Esophagus squamous epithelium (tissue), 5 donors: ENCODE measurements around the gene PHACTR1. TPM values are rescaled to one million over a fixed set of nuclear protein-coding genes. Genes with fewer than 3 reads are reported as not detected.
"Not testable (repeated sequence)": the region's sequence is repeated elsewhere in the genome, so short reads cannot be mapped to it uniquely, and the experiment has no call there.

ENCODE experiments used
- DNase-seq: peaks from one replicate; lab custom pipeline; 2025; lab: John Stamatoyannopoulos, UW
- H3K27ac ChIP-seq, 4 donors: fragments of 200-600 bp; sonication (generic); one replicate each; pipeline ENCODE4 v1.5.1; 2016 to 2019; ENCODE audit warnings: mild to moderate bottlenecking in 1 of 4
- H3K27me3 ChIP-seq, 4 donors: fragments of 200-600 bp; sonication (generic); 1 replicate in 3 of 4; 2 replicates in 1 of 4; pipeline versions ENCODE4 v1.5.1 to v1.6.0; 2017 to 2021; ENCODE audit warnings: antibody characterized with exemption in 1 of 4
- H3K36me3 ChIP-seq, 3 donors: fragments of 200-600 bp; sonication (generic); one replicate each; pipeline ENCODE4 v1.5.1; 2016 to 2019
- H3K4me1 ChIP-seq, 3 donors: fragments of 200-600 bp; sonication (generic); one replicate each; pipeline ENCODE4 v1.5.1; 2017 to 2019
- H3K4me3 ChIP-seq, 4 donors: fragments of 200-600 bp; sonication (generic); 1 replicate in 3 of 4; 2 replicates in 1 of 4; pipeline ENCODE4 v1.5.1; 2016 to 2019; ENCODE audit warnings: mild to moderate bottlenecking in 2 of 4, moderate library complexity in 1 of 4
- H3K9me3 ChIP-seq, 3 donors: fragments of 200-600 bp; sonication (generic); one replicate each; pipeline ENCODE4 v1.5.1; 2016 to 2019
- CTCF ChIP-seq, 6 experiments: fragments of 450-650 bp in 4 of 6; fragments of 200-600 bp in 2 of 6; sonication (generic) in 2 of 6; IDR thresholded peaks; one replicate each; pipeline ENCODE4 v1.5.1; 2016 to 2019; ENCODE audit warnings: antibody characterized with exemption in 6 of 6, mild to moderate bottlenecking in 4 of 6, moderate library complexity in 4 of 6
- POLR2A ChIP-seq, 4 donors: fragments of 450-650 bp; IDR thresholded peaks; one replicate each; pipeline ENCODE4 v1.6.1; 2017; ENCODE audit warnings: antibody characterized with exemption in 4 of 4, mild to moderate bottlenecking in 4 of 4, moderate library complexity in 3 of 4
- WGBS, 2 donors: methylation state at CpG; one replicate each; pipeline ENCODE4 v1.1.5; 2018; 5-methylcytosine and 5-hydroxymethylcytosine counted together
- intact Hi-C: fragments of 100-400 bp; cut with DNase I; formaldehyde crosslinking; loops from one replicate; pipeline ENCODE4 v1.15.0; 2022
- total RNA-seq, 4 donors: library from RNA; depleted of rRNA; stranded (reverse); fragments of >200 nt; gene quantifications; one replicate each; pipeline ENCODE4 v1.1.0, GENCODE V29; 2016
- donor health status: DM: yes; HTN: yes; CAD: no.

PHACTR1 gene
- total RNA-seq, 4 donors from 2014 or later = 1.5 to 7.2 (median 4.5) TPM

GRCh38 chr6:12753036-12753435 is 36.5 kb downstream of the PHACTR1 start:
- peaks cover 0 to 13% (median 7%) of the 10 kb centered on the region in 3 donors for H3K4me1 ChIP-seq
- no peak overlapping the region for H3K27ac ChIP-seq
- H3K9me3 ChIP-seq = no peaks in the 10 kb centered on the region
- H3K27me3 ChIP-seq = peaks cover 0 to 58% (median 5%) of the 10 kb centered on the region in 4 donors
- DNase-seq = no peak
- intact Hi-C loops = no loop called here
- WGBS, 2 donors = 59 to 62% methylated on average over 2 of the region's 2 CpGs
- H3K4me3 ChIP-seq = no peak overlapping the region
- TF ChIP-seq CTCF (IDR thresholded peaks at IDR 0.05) (no peak), POLR2A (IDR thresholded peaks at IDR 0.05) (no peak)
- no peaks in the 10 kb centered on the region for H3K36me3 ChIP-seq

- no peaks in the 10 kb centered on the region for H3K9me3 ChIP-seq
- WGBS, 2 donors = 82 to 86% methylated on average over 3 of the region's 3 CpGs
These were observed 43.7 kb downstream of the PHACTR1 start for GRCh38 chr6:12760226-12760625.

GRCh38 chr6:12760911-12761310 is 44.3 kb downstream of the PHACTR1 start:
- TF ChIP-seq POLR2A (IDR thresholded peaks at IDR 0.05) (no peak), CTCF (IDR thresholded peaks at IDR 0.05) (no peak)
- H3K27ac ChIP-seq = no peak overlapping the region
- H3K9me3 ChIP-seq = no peaks in the 10 kb centered on the region
- intact Hi-C loops = no loop called here
- no peak overlapping the region for H3K4me3 ChIP-seq
- H3K27me3 ChIP-seq = peaks cover 0 to 27% (median 0%) of the 10 kb centered on the region in 4 donors
- H3K4me1 ChIP-seq = no peaks in the 10 kb centered on the region
- 62 to 67% methylated on average over 3 of the region's 3 CpGs for WGBS, 2 donors
- H3K36me3 ChIP-seq = no peaks in the 10 kb centered on the region
- DNase-seq = no peak

More at GRCh38 chr6:12760226-12760625, 43.7 kb downstream of the PHACTR1 start:
- no peak for DNase-seq
- Histone ChIP-seq H3K4me3 (no peak overlapping the region), H3K36me3 (no peaks in the 10 kb centered on the region), H3K27ac (no peak overlapping the region), H3K27me3 (peaks cover 0 to 27% (median 0%) of the 10 kb centered on the region in 4 donors), H3K4me1 (no peaks in the 10 kb centered on the region)
- TF ChIP-seq CTCF (IDR thresholded peaks at IDR 0.05) = no peak
- TF ChIP-seq POLR2A (IDR thresholded peaks at IDR 0.05) = no peak
- intact Hi-C loops = no loop called here

- WGBS, 2 donors = 78 to 79% methylated on average over 9 of the region's 9 CpGs
- no peaks in the 10 kb centered on the region for H3K4me1 ChIP-seq
- H3K9me3 ChIP-seq = no peaks in the 10 kb centered on the region
- DNase-seq = no peak
- no peak for TF ChIP-seq CTCF (IDR thresholded peaks at IDR 0.05)
- no peak for TF ChIP-seq POLR2A (IDR thresholded peaks at IDR 0.05)
- no peak overlapping the region for H3K27ac ChIP-seq
- no peak overlapping the region for H3K4me3 ChIP-seq
- no peaks in the 10 kb centered on the region for H3K36me3 ChIP-seq
- H3K27me3 ChIP-seq = peaks cover 0 to 27% (median 0%) of the 10 kb centered on the region in 4 donors
- intact Hi-C loops = no loop called here
These were observed 45.0 kb downstream of the PHACTR1 start for GRCh38 chr6:12761376-12762115.

- H3K27ac ChIP-seq, intact Hi-C loops, DNase-seq, H3K4me1 ChIP-seq, H3K36me3 ChIP-seq, H3K4me3 ChIP-seq, H3K9me3 ChIP-seq: not testable (repeated sequence)
- H3K27me3 ChIP-seq = peaks cover 0 to 17% (median 0%) of the 10 kb centered on the region in 4 donors
- 72 to 76% methylated on average over 9 to 11 of the region's 12 CpGs for WGBS, 2 donors
These were observed 46.3 kb downstream of the PHACTR1 start for GRCh38 chr6:12762731-12763434.
